Esophagus muscularis mucosa (tissue), 4 donors: ENCODE measurements around the gene FAM98A. TPM values are rescaled to one million over a fixed set of nuclear protein-coding genes. Genes with fewer than 3 reads are reported as not detected.

Experiments
- DNase-seq: peaks from one replicate; pipeline ENCODE4 v3.0.0-alpha.2; 2017; ENCODE audit errors: extremely low spot score
- H3K27ac ChIP-seq, 4 donors: fragments of 200-600 bp; sonication (generic); replicated peaks in 1 of 4; 1 replicate in 3 of 4; 2 replicates in 1 of 4; pipeline ENCODE4 v1.5.1; 2016 to 2019; ENCODE audit warnings: mild to moderate bottlenecking in 1 of 4
- H3K27me3 ChIP-seq, 4 donors: fragments of 200-600 bp; sonication (generic); one replicate each; pipeline versions ENCODE4 v1.5.1 to v1.6.0; 2016 to 2019
- H3K36me3 ChIP-seq, 4 donors: fragments of 200-600 bp; sonication (generic); one replicate each; pipeline ENCODE4 v1.5.1; 2016 to 2019
- H3K4me1 ChIP-seq, 4 donors: fragments of 200-600 bp; sonication (generic); one replicate each; pipeline ENCODE4 v1.5.1; 2016 to 2019
- H3K4me3 ChIP-seq, 4 donors: fragments of 200-600 bp; sonication (generic); 1 replicate in 2 of 4; 2 replicates in 2 of 4; pipeline ENCODE4 v1.5.1; 2016 to 2019; ENCODE audit warnings: mild to moderate bottlenecking in 4 of 4, moderate library complexity in 1 of 4
- H3K9me3 ChIP-seq, 4 donors: fragments of 200-600 bp; sonication (generic); 1 replicate in 3 of 4; 2 replicates in 1 of 4; pipeline ENCODE4 v1.5.1; 2016 to 2019
- EP300 ChIP-seq: sonication (generic); formaldehyde crosslinking; IDR thresholded peaks from one replicate; pipeline ENCODE4 v1.6.1; 2017; ENCODE audit warnings: antibody characterized with exemption
- POLR2A ChIP-seq: fragments of 450-650 bp; IDR thresholded peaks from one replicate; pipeline ENCODE4 v1.6.1; 2017; ENCODE audit warnings: antibody characterized with exemption, moderate library complexity, mild to moderate bottlenecking, low read depth
- POLR2AphosphoS5 ChIP-seq, 2 donors: sonication (generic); formaldehyde crosslinking; IDR thresholded peaks; one replicate each; pipeline ENCODE4 v1.6.1; 2017; ENCODE audit warnings: antibody characterized with exemption in 2 of 2
- WGBS: methylation state at CpG from one replicate; pipeline ENCODE4 v1.1.5; 2018; 5-methylcytosine and 5-hydroxymethylcytosine counted together
- intact Hi-C: fragments of 100-400 bp; cut with DNase I; formaldehyde crosslinking; loops from one replicate; pipeline ENCODE4 v1.15.1; 2023
- small RNA-seq, 3 donors: library from RNA; depleted of rRNA; stranded (forward); fragments of <200 nt; gene quantifications; one replicate each; pipeline ENCODE3, GENCODE V24; 2016
- total RNA-seq, 4 donors: library from RNA; depleted of rRNA; stranded (reverse); fragments of >200 nt; gene quantifications; one replicate each; pipeline versions ENCODE4 v1.1.0 to v1.2.1, GENCODE V29; 2016
- TF ChIP-seq, protein P1 (sequence below), 3 experiments: fragments of 200-600 bp in 2 of 3; fragments of 450-650 bp in 1 of 3; sonication (generic) in 2 of 3; IDR thresholded peaks; one replicate each; pipeline ENCODE4 v1.5.1; 2017 to 2019; ENCODE audit warnings: antibody characterized with exemption in 3 of 3, mild to moderate bottlenecking in 2 of 3, moderate library complexity in 1 of 3

FAM98A gene
- total RNA-seq, 4 donors from 2014 or later, result 32.0 to 337 (median 50.3) TPM

DNA sequence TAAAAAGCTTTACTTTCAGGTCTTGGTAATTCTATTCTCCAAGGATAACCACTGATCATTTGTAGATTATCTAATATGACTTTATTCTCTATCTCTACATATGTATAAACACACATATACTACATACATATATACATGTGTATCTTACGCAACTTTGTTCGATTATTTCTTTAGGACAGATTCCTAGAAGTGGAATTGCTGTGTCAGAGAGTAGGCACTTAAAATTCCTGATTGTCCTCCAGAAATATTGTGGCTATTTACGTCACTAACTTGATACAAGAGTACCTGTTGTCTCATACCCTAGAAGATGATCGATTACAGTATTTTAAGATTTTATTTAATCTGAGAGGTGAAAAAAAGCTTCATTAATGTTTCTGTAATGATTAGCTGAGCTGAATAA, 57.9 kb downstream of the FAM98A start:
- peaks cover 0 to 38% (median 0%) of the 10 kb centered on the region in 4 donors for H3K36me3 ChIP-seq
- H3K9me3 ChIP-seq, result no peaks in the 10 kb centered on the region
- intact Hi-C loops, result no loop called here
- no peaks in the 10 kb centered on the region for H3K27me3 ChIP-seq
- TF ChIP-seq, protein P1, sequence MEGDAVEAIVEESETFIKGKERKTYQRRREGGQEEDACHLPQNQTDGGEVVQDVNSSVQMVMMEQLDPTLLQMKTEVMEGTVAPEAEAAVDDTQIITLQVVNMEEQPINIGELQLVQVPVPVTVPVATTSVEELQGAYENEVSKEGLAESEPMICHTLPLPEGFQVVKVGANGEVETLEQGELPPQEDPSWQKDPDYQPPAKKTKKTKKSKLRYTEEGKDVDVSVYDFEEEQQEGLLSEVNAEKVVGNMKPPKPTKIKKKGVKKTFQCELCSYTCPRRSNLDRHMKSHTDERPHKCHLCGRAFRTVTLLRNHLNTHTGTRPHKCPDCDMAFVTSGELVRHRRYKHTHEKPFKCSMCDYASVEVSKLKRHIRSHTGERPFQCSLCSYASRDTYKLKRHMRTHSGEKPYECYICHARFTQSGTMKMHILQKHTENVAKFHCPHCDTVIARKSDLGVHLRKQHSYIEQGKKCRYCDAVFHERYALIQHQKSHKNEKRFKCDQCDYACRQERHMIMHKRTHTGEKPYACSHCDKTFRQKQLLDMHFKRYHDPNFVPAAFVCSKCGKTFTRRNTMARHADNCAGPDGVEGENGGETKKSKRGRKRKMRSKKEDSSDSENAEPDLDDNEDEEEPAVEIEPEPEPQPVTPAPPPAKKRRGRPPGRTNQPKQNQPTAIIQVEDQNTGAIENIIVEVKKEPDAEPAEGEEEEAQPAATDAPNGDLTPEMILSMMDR (IDR thresholded peaks at IDR 0.05), result no peak
- TF ChIP-seq EP300 (no peak), POLR2A (no peak), POLR2AphosphoS5 (IDR thresholded peaks at IDR 0.05) (no peak)
- H3K27ac ChIP-seq, result no peak overlapping the region
- WGBS, result 79% methylated on average over 4 of the region's 4 CpGs
- no peak for DNase-seq
- no peak overlapping the region for H3K4me3 ChIP-seq
- peaks cover 0 to 4% (median 0%) of the 10 kb centered on the region in 4 donors for H3K4me1 ChIP-seq

DNA sequence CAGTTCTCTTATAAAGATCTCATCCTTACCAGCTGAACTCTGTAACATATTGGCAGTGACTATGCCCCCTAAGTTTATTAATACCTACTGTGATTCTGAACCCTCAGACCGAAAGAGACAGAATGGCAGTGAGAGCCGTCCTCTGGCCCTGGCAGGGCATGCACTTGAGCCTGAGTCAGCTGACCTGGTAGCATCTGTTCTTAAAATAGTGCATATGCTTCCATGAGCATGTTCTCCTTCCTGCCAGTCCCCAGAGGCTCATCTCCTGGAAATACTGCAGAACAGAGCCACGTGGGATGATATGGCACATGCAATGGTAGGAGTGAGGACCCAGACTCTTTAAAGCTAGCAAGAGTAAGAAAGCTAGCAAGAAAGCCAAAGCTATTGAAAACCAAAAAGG, 63.7 kb downstream of the FAM98A start:
- intact Hi-C loops, result no loop called here
- Histone ChIP-seq H3K4me3 (no peak overlapping the region), H3K27me3 (no peaks in the 10 kb centered on the region), H3K9me3 (no peaks in the 10 kb centered on the region), H3K27ac (no peak overlapping the region), H3K36me3 (peaks cover 0 to 34% (median 0%) of the 10 kb centered on the region in 4 donors), H3K4me1 (peaks cover 0 to 17% (median 11%) of the 10 kb centered on the region in 4 donors)
- no peak for DNase-seq
- 81% methylated on average over 3 of the region's 3 CpGs for WGBS
- TF ChIP-seq EP300 (no peak), POLR2AphosphoS5 (IDR thresholded peaks at IDR 0.05) (no peak), POLR2A (no peak)
- TF ChIP-seq, protein P1 (IDR thresholded peaks at IDR 0.05), result no peak

Small RNA genes lying within 50 kb of the gene (small RNA-seq; reads per million reads assigned to genes)
- 0 reads per million in 3 donors for gene ATP6V0E1P3

Other genes with a start within 250 kb of the FAM98A start
- 10 to 100 TPM in 1 of 4 donors, 1 to 10 TPM in 3; 3.7 to 10.6 (median 6.7) TPM for gene RASGRP3, start 122.7 kb downstream of the FAM98A start, total RNA-seq